Body of pancreas (tissue), 4 donors: ENCODE results near the gene PIEZO1.

Source experiments
- POLR2A ChIP-seq, 3 donors: fragments of 450-650 bp; IDR thresholded peaks; one replicate each; pipeline ENCODE4 v1.6.1; 2016; ENCODE audit warnings: antibody characterized with exemption in 3 of 3, mild to moderate bottlenecking in 2 of 3
- TF ChIP-seq, protein P1 (sequence below), 7 experiments: fragments of 450-650 bp in 4 of 7; fragments of 200-600 bp in 3 of 7; sonication (generic) in 3 of 7; IDR thresholded peaks; one replicate each; pipeline ENCODE4 v1.5.1; 2016 to 2019; ENCODE audit warnings: antibody characterized with exemption in 7 of 7

DNA sequence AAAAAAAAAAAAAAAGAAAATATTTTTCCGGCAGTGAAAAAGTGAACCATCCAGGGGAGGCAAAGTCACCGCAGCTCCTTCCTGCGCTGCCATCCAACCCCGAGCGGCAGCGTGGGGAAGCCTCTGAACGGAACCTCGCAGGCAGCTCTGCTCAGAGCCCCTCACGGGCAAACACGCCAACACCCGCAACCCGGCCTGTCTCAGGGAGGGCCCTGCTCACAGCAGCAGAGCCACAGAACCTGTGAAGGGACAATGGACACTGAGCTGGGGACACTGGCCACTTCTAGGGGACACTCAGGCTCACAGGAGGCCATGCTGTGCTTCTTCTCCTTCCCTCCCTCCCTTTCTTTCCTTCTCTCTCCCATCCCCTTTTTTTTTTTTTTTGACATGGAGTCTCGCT, 48.1 kb upstream of the PIEZO1 start:
- TF ChIP-seq, protein P1, sequence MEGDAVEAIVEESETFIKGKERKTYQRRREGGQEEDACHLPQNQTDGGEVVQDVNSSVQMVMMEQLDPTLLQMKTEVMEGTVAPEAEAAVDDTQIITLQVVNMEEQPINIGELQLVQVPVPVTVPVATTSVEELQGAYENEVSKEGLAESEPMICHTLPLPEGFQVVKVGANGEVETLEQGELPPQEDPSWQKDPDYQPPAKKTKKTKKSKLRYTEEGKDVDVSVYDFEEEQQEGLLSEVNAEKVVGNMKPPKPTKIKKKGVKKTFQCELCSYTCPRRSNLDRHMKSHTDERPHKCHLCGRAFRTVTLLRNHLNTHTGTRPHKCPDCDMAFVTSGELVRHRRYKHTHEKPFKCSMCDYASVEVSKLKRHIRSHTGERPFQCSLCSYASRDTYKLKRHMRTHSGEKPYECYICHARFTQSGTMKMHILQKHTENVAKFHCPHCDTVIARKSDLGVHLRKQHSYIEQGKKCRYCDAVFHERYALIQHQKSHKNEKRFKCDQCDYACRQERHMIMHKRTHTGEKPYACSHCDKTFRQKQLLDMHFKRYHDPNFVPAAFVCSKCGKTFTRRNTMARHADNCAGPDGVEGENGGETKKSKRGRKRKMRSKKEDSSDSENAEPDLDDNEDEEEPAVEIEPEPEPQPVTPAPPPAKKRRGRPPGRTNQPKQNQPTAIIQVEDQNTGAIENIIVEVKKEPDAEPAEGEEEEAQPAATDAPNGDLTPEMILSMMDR (IDR thresholded peaks at IDR 0.05) = no peak
- TF ChIP-seq POLR2A (IDR thresholded peaks at IDR 0.05) = no peak
